HEK293T (cell line): ENCODE data around the gene ERRFI1.
"Not testable (repeated sequence)": the region's sequence is repeated elsewhere in the genome, so short reads cannot be mapped to it uniquely, and the experiment has no call there.

Experiments
- CTCF ChIA-PET: fragments of 350-600 bp; formaldehyde crosslinking; extraction: SDS; loops from one replicate; lab custom pipeline; 2021; ENCODE audit warnings: antibody characterized with exemption, inconsistent platforms; lab: Yijun Ruan, JAX
- POLR2A ChIA-PET: fragments of 350-600 bp; formaldehyde crosslinking; extraction: SDS; loops from one replicate; lab custom pipeline; 2020; ENCODE audit warnings: antibody characterized with exemption, inconsistent platforms; lab: Yijun Ruan, JAX
- DNase-seq: peaks from one replicate; pipeline ENCODE4 v3.0.0; 2012; ENCODE audit warnings: mixed read lengths; ENCODE audit errors: extremely low spot score
- ARNT ChIP-seq: fragments of 450-650 bp; IDR thresholded peaks from 2 replicates; pipeline ENCODE4 v1.6.1; 2017; ENCODE audit warnings: mild to moderate bottlenecking
- BHLHE40 ChIP-seq: fragments of 450-650 bp; IDR thresholded peaks from 2 replicates; pipeline ENCODE4 v1.6.1; 2016; ENCODE audit warnings: mild to moderate bottlenecking, moderate library complexity, borderline replicate concordance
- CTBP1 ChIP-seq: fragments of 450-650 bp; IDR thresholded peaks from 2 replicates; pipeline ENCODE4 v1.6.1; 2016; ENCODE audit warnings: borderline replicate concordance
- ELF4 ChIP-seq: fragments of 450-650 bp; IDR thresholded peaks from 2 replicates; pipeline ENCODE4 v1.6.1; 2017; ENCODE audit warnings: antibody characterized with exemption
- FOXA1 ChIP-seq: fragments of 450-650 bp; IDR thresholded peaks from 2 replicates; pipeline ENCODE4 v1.6.1; 2016; ENCODE audit warnings: mild to moderate bottlenecking
- FOXK2 ChIP-seq: fragments of 450-650 bp; IDR thresholded peaks from 2 replicates; pipeline ENCODE4 v1.6.1; 2016; ENCODE audit warnings: mild to moderate bottlenecking
- FOXM1 ChIP-seq: fragments of 450-650 bp; IDR thresholded peaks from 2 replicates; pipeline ENCODE4 v1.6.1; 2017; ENCODE audit warnings: mild to moderate bottlenecking, borderline replicate concordance
- HDGF ChIP-seq: fragments of 450-650 bp; IDR thresholded peaks from 2 replicates; pipeline ENCODE4 v1.6.1; 2017; ENCODE audit warnings: antibody characterized with exemption, borderline replicate concordance
- L3MBTL2 ChIP-seq: fragments of 450-650 bp; conservative IDR thresholded peaks from 2 replicates; pipeline ENCODE4 v1.6.1; 2016; ENCODE audit warnings: mild to moderate bottlenecking
- LEF1 ChIP-seq: fragments of 450-650 bp; IDR thresholded peaks from 2 replicates; pipeline ENCODE4 v1.6.1; 2017; ENCODE audit warnings: mild to moderate bottlenecking, borderline replicate concordance
- NFRKB ChIP-seq: fragments of 450-650 bp; IDR thresholded peaks from 2 replicates; pipeline ENCODE4 v1.6.1; 2016; ENCODE audit warnings: mild to moderate bottlenecking, moderate library complexity
- SP1 ChIP-seq: fragments of 450-650 bp; IDR thresholded peaks from 2 replicates; pipeline ENCODE4 v1.6.1; 2017
- SUZ12 ChIP-seq: fragments of 450-650 bp; IDR thresholded peaks from 2 replicates; pipeline ENCODE4 v1.6.1; 2016; ENCODE audit warnings: mild to moderate bottlenecking
- TARDBP ChIP-seq: fragments of 450-650 bp; IDR thresholded peaks from 2 replicates; pipeline ENCODE4 v1.6.1; 2016
- ZNF384 ChIP-seq: fragments of 450-650 bp; IDR thresholded peaks from 2 replicates; pipeline ENCODE4 v1.6.1; 2016
- TF ChIP-seq, protein P1 (sequence below): fragments of 450-650 bp; IDR thresholded peaks from 2 replicates; pipeline ENCODE4 v1.6.1; 2016

Gene ERRFI1

DNA sequence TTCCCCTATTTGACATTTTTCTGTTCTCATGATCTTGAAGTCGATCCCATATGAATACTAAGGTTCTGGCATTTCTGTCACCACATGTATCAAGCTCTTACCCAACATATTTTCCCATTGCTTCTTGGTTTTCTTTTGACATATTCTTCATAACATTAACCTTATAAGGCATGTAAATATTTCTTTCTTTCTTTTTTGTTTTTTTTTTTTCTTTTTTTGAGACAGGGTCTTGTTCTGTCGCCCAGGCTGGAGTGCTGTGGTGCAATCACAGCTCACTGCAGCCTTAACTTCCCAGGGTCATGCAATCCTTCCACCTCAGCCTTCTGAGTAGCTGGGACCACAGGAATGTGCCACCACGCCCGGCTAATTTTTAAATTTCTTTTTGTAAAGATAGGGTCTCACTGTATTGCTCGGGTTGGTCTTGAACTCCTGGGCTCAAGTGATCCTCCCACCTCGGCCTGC lies 33.1 kb upstream of the ERRFI1 start:
- no peak for DNase-seq
- CTCF ChIA-PET: no interaction called here
- POLR2A ChIA-PET: interaction anchor here (0.6 kb wide), 1 partner anchor 192 kb away, joined by 3 read pairs; no protein-coding TSS in a partner anchor
- TF ChIP-seq NFRKB: no peak
- no peak for TF ChIP-seq LEF1
- no peak for TF ChIP-seq TARDBP
- TF ChIP-seq SP1: no peak
- no peak for TF ChIP-seq L3MBTL2
- TF ChIP-seq BHLHE40: no peak
- TF ChIP-seq ARNT: no peak
- no peak for TF ChIP-seq ELF4
- TF ChIP-seq CTBP1: no peak
- no peak for TF ChIP-seq SUZ12

DNA sequence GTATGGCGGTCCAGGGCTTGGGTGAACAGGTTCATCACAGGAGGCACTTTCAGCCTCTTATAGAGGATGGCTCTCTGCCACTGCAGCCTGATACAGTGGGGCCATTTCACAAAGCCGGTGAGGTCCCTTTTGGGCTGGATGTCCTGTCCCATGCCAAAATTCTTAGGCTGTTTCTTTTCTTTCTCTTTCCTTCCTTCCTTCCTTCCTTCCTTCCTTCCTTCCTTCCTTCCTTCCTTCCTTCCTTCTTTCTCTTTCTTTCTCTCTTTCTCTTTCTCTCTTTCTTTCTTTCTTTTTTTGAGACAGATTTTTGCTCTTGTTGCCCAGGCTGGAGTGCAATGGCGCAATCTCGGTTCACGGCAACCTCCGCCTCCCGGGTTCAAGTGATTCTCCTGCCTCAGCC lies 31.7 kb upstream of the ERRFI1 start:
- CTCF ChIA-PET, POLR2A ChIA-PET: not testable (repeated sequence)

DNA sequence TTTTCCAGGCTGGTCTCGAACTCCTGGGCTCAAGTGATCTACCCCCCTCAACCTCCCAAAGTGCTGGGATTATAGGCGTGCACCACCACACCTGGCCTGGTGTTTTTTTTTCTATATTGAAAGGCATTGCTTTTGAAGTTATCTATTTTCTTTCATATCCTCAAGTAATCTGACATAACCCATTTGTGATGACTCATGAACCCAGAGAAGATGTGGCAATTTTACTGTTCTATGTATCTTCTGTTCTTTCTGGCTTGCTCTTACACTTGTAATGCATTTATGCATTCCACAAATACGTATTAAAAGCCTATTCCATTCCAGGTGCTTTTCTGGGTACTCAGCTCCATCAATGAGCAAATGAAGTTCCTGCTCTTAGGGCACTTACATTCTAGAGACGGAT lies 29.9 kb upstream of the ERRFI1 start:
- ChIA-PET POLR2A (no interaction called here), CTCF (no interaction called here)
- TF ChIP-seq L3MBTL2: no peak
- TF ChIP-seq FOXM1: no peak
- no peak for TF ChIP-seq ELF4
- no peak for DNase-seq

More for the DNA sequence above, 31.7 kb upstream of the ERRFI1 start:
- not testable (repeated sequence) for DNase-seq

DNA sequence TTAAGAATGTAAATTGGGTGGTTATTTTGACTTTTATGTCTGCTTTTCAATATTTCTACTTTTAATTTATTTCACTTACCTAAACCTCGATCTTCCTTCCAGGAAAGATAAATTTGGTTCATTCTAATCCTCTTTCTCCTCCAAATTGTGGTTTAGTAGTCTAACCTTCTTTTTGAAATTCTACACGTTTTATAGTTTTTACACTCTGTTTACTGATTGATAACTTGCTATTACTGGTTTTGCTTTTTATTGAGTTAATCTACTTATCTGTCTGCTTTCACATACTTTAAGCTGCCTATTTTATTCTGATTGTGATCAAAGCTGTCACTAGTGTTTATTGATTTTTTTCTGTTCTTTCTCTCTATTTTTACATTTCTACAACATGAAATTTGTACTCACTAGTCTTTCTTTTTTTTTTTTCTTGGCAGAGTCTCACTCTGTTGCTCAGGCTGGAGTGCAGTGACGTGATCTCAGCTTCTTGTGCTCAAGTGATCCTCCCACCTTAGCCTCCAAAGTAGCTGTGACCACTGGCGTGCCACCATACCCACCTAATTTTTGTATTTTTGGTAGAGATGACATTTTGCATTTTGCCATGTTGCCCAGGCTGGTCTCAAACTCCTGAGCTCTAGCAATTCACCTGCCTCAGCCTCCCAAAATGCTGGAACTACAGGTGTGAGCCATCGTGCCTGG lies 27.9 kb upstream of the ERRFI1 start:
- CTCF ChIA-PET: no interaction called here
- TF ChIP-seq ZNF384 (no peak), ARNT (no peak), TARDBP (no peak), FOXK2 (no peak)
- TF ChIP-seq, protein P1, sequence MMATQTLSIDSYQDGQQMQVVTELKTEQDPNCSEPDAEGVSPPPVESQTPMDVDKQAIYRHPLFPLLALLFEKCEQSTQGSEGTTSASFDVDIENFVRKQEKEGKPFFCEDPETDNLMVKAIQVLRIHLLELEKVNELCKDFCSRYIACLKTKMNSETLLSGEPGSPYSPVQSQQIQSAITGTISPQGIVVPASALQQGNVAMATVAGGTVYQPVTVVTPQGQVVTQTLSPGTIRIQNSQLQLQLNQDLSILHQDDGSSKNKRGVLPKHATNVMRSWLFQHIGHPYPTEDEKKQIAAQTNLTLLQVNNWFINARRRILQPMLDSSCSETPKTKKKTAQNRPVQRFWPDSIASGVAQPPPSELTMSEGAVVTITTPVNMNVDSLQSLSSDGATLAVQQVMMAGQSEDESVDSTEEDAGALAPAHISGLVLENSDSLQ: no peak
- POLR2A ChIA-PET: no interaction called here
- DNase-seq: no peak

DNA sequence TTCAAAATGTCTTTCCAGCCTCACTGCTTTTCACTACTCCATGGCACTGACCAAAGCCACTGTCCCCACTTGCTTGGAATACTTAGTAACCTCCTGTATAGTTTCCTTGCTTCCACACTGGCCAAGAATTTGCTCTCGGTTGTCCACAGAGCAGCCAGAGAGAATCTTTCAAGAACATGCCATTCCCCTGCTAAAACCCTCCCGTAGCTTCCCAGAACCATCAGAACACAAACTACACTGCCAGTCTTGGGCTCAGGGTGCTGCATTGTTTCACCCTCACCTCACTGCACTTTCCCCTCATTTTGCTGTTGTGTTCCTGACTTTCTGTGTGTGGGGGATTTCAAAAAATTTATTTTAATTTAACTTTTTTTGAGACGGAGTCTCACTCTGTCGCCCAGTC lies 25.5 kb upstream of the ERRFI1 start:
- no peak for TF ChIP-seq ELF4
- no peak for TF ChIP-seq ZNF384
- TF ChIP-seq ARNT: no peak
- no peak for TF ChIP-seq HDGF
- no peak for TF ChIP-seq CTBP1
- TF ChIP-seq L3MBTL2: no peak
- no peak for TF ChIP-seq SP1
- TF ChIP-seq SUZ12: no peak
- TF ChIP-seq BHLHE40: no peak
- ChIA-PET CTCF (no interaction called here), POLR2A (no interaction called here)
- no peak for DNase-seq

DNA sequence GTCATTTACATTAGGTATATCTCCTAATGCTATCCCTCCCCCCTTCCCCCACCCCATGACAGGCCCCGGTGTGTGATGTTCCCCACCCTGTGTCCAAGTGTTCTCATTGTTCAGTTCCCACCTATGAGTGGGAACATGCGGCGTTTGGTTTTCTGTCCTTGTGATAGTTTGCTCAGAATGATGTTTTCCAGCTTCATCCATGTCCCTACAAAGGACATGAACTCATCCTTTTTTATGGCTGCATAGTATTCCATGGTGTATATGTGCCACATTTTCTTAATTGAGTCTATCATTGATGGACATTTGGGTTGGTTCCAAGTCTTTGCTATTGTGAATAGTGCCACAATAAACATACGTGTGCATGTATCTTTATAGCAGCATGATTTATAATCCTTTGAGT lies 23.1 kb upstream of the ERRFI1 start:
- DNase-seq, POLR2A ChIA-PET, CTCF ChIA-PET: not testable (repeated sequence)

DNA sequence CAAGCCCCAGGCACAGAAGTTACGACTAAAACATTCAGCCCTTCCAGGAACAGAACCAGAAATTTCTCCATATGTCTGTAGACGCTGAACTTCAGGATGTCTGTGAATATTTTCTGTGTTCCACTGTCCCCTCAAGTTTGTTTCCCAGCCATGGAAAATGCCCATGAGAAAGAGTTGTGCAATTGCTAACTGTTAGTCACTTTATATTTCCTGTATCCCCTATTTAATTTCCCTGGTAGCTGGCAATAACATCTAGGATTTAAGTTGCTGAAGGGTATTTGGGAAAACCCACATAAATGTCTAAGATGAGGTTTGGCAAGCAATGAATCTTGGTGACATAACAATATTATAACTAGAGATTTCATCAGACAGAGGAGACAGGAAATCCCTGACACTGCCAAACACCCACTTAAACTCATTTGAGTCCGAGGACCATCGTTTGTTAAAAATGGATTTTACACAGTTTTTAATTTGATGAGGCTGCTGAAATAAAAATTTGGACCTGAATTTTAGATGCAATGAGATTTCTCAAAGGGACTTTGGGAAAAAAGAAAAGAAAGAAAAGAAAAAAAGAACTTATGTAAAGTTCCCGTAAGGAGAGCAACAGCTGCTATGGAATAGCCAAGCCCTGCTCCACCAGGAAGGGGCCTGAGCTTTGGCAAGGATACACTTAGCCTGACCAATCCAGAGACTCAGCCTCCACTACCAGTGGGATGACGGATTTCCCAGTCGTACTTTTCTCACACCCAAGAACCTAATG lies 21.8 kb upstream of the ERRFI1 start:
- CTCF ChIA-PET: no interaction called here
- POLR2A ChIA-PET: no interaction called here
- DNase-seq: no peak
- no peak for TF ChIP-seq HDGF
- TF ChIP-seq TARDBP: no peak
- TF ChIP-seq SUZ12: no peak
- no peak for TF ChIP-seq NFRKB
- TF ChIP-seq LEF1: no peak
- TF ChIP-seq ELF4: no peak
- TF ChIP-seq SP1: no peak
- no peak for TF ChIP-seq CTBP1
- no peak for TF ChIP-seq L3MBTL2
- TF ChIP-seq, protein P1: no peak
- TF ChIP-seq ZNF384: no peak
- TF ChIP-seq FOXA1: no peak
- no peak for TF ChIP-seq BHLHE40
- no peak for TF ChIP-seq ARNT
- TF ChIP-seq FOXK2: no peak
- TF ChIP-seq FOXM1: no peak

DNA sequence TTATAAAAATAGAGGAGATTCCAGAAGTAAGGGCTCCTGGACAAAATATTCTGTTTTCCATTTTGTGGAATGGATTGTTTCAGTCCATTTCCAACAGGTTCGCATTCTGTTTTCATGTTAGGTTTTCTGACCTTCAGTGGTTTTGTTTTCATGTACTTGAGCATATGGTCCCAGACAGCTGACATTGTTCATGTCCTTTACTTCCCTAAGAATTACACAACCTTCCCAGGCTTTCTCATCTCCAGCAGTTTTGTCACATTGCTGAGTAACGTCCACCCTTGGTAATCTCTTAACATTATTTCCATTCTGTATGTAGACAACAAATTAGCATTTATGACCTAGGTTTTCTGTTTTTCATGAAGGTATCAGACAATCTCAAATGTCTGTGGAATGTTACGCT lies 21.0 kb upstream of the ERRFI1 start:
- TF ChIP-seq SP1 (no peak), HDGF (no peak), TARDBP (no peak), ARNT (no peak), NFRKB (no peak), CTBP1 (no peak), BHLHE40 (no peak), ZNF384 (no peak), FOXA1 (no peak), LEF1 (no peak), SUZ12 (no peak), ELF4 (no peak), FOXK2 (no peak), L3MBTL2 (no peak), FOXM1 (no peak)
- TF ChIP-seq, protein P1: no peak
- no peak for DNase-seq
- CTCF ChIA-PET: no interaction called here
- POLR2A ChIA-PET: no interaction called here
